PC-3 (cell line): ENCODE measurements around the gene DLX2. TPM values are rescaled to one million over a fixed set of nuclear protein-coding genes. Genes with fewer than 3 reads are reported as not detected.

ENCODE experiments used
- ATAC-seq: fragments of 200-7000 bp; cut with Tn5 transposase; 2 replicates; pipeline ENCODE4 v1.9.1; 2020; ENCODE audit warnings: mild to moderate bottlenecking, moderate library complexity
- BruUV-seq: library from RNA; stranded (reverse); fragments of 400-500 nt; replicated peaks from 2 replicates; lab custom pipeline; 2021; lab: Mats Ljungman, UMichigan
- CTCF ChIA-PET: fragments of 300-600 bp; sonication (Branson Sonifier 250); formaldehyde crosslinking; loops from one replicate; lab custom pipeline; 2022; ENCODE audit warnings: antibody characterized with exemption; lab: Charles Lee
- POLR2A ChIA-PET: fragments of 300-600 bp; sonication (Branson Sonifier 250); formaldehyde crosslinking; loops from one replicate; lab custom pipeline; 2022; ENCODE audit warnings: antibody characterized with exemption; ENCODE audit not compliant: unreplicated experiment; lab: Charles Lee
- DNase-seq: peaks from one replicate; pipeline ENCODE4 v3.0.0-alpha.2; 2015
- H2AFZ ChIP-seq: fragments of 300-600 bp; sonication (generic); 2 replicates; pipeline ENCODE4 v1.6.0; 2016; ENCODE audit warnings: antibody characterized with exemption, low read length
- H3F3A ChIP-seq: fragments of 300-600 bp; sonication (generic); one replicate; pipeline ENCODE4 v1.6.0; 2017; ENCODE audit warnings: antibody characterized with exemption, low read length, control low read depth, mild to moderate bottlenecking; ENCODE audit not compliant: unreplicated experiment
- H3K27ac ChIP-seq: fragments of 300-600 bp; sonication (generic); 2 replicates; pipeline ENCODE4 v1.5.1; 2016; ENCODE audit warnings: mild to moderate bottlenecking, low read length
- H3K27me3 ChIP-seq: fragments of 300-600 bp; sonication (generic); 2 replicates; pipeline ENCODE4 v1.6.1; 2016; ENCODE audit warnings: low read length, mixed read lengths
- H3K36me3 ChIP-seq: fragments of 300-600 bp; sonication (generic); 2 replicates; pipeline ENCODE4 v1.6.1; 2016; ENCODE audit warnings: low read depth, mixed run types, low read length, mixed read lengths
- H3K4me1 ChIP-seq: fragments of 300-600 bp; sonication (generic); 2 replicates; pipeline ENCODE4 v1.5.1; 2016; ENCODE audit warnings: low read length; ENCODE audit not compliant: insufficient read depth
- H3K4me2 ChIP-seq: fragments of 300-600 bp; sonication (generic); 2 replicates; pipeline ENCODE4 v1.6.0; 2016; ENCODE audit warnings: low read length
- H3K4me3 ChIP-seq: fragments of 300-600 bp; sonication (generic); 2 replicates; pipeline ENCODE4 v1.5.1; 2016; ENCODE audit warnings: mild to moderate bottlenecking, low read length, mixed read lengths
- H3K79me2 ChIP-seq: fragments of 300-600 bp; sonication (generic); 2 replicates; pipeline ENCODE4 v1.6.1; 2017; ENCODE audit warnings: low read length, mixed read lengths
- H3K9ac ChIP-seq: fragments of 300-600 bp; sonication (generic); 2 replicates; pipeline ENCODE4 v1.6.0; 2016; ENCODE audit warnings: mild to moderate bottlenecking, low read length
- H3K9me2 ChIP-seq: fragments of 300-600 bp; sonication (generic); replicated peaks from 2 replicates; pipeline ENCODE4 v1.6.1; 2016; ENCODE audit warnings: mixed run types, low read length, mixed read lengths
- H3K9me3 ChIP-seq: fragments of 300-600 bp; sonication (generic); 2 replicates; pipeline ENCODE4 v1.6.1; 2016; ENCODE audit warnings: low read length, mixed read lengths
- H4K20me1 ChIP-seq: fragments of 300-600 bp; sonication (generic); 2 replicates; pipeline ENCODE4 v1.6.1; 2016; ENCODE audit warnings: low read length, mixed read lengths
- EZH2 ChIP-seq: fragments of 300-600 bp; sonication (generic); IDR thresholded peaks from one replicate; pipeline ENCODE4 v1.6.1; 2017; ENCODE audit warnings: antibody characterized with exemption, mild to moderate bottlenecking, low read length; ENCODE audit not compliant: unreplicated experiment
- EZH2phosphoT487 ChIP-seq: fragments of 300-600 bp; sonication (generic); IDR thresholded peaks from 2 replicates; pipeline ENCODE4 v1.6.1; 2018; ENCODE audit warnings: mild to moderate bottlenecking, antibody characterized with exemption, low read length, borderline replicate concordance
- intact Hi-C: fragments of 100-400 bp; cut with micrococcal nuclease; formaldehyde crosslinking; loops from 2 replicates; pipeline ENCODE4 v1.9.0; 2023
- total RNA-seq: library from RNA; depleted of rRNA; stranded (reverse); fragments of >200 nt; gene quantifications from 2 replicates; pipeline ENCODE4 v1.2.3, GENCODE V29; 2014
- TF ChIP-seq, protein P1 (sequence below): fragments of 300-600 bp; sonication (generic); conservative IDR thresholded peaks from 2 replicates; pipeline ENCODE4 v1.5.1; 2017; ENCODE audit warnings: antibody characterized with exemption, low read depth, mild to moderate bottlenecking, low read length

Gene DLX2
- total RNA-seq, 1 experiment from 2014 or later: 1.4 TPM

DNA sequence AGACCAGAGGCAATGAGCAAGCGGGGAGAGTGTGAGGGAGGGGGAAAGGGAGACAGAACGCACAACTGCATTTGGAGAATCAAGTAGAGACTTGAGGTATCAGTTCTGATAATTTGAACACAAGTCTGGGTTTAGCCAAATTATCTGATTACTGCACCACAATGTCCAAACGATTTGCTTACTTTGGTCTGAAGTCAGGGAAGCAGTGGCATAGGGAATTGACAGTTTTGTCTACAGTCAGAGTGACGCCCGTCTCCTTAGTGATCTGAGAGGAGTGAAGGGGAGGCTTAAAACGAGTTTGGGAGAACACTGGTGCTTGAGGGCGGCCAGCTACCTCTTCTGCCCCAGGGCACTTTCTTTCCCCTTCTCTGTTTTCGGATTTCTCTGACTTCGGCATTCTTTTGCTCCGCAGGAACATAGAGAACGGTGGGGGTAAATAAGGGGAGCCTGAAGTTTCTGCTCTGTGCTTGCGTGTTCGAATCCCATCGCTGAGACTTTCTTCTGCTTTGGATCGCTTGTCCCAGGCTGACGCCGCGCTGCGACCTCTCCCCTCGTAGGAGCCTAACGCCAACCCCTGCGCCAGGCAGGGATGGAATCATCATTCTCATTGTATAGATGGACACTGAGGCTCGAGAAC lies 2.9 kb upstream of the DLX2 start:
- H3K27ac ChIP-seq: no peak overlapping the region
- no peak overlapping the region for H3K4me3 ChIP-seq
- H3K4me1 ChIP-seq: 0 out of 2 replicates have a peak, but pooled peaks cover 10% of the 10 kb centered on the region
- no peak overlapping the region for H3K9ac ChIP-seq
- ATAC-seq (no peak), DNase-seq (no peak)
- H3K79me2 ChIP-seq: no peaks in the 10 kb centered on the region
- BruUV-seq: no TSS peak
- no peaks in the 10 kb centered on the region for H3K36me3 ChIP-seq
- H3F3A ChIP-seq: no peaks in the 10 kb centered on the region
- CTCF ChIA-PET: no interaction called here
- H3K9me2 ChIP-seq: no peaks in the 10 kb centered on the region
- H4K20me1 ChIP-seq: no peaks in the 10 kb centered on the region
- H2AFZ ChIP-seq: no peak overlapping the region
- no peaks in the 10 kb centered on the region for H3K27me3 ChIP-seq
- no peaks in the 10 kb centered on the region for H3K9me3 ChIP-seq
- POLR2A ChIA-PET: interaction anchor here (0.7 kb wide), 1 partner anchor 23 kb away, joined by 4 read pairs; no protein-coding TSS in a partner anchor
- H3K4me2 ChIP-seq: 0 out of 2 replicates have a peak overlapping the region, but pooled peaks have one; percentile 94
- intact Hi-C loops: no loop called here
- TF ChIP-seq, protein P1, sequence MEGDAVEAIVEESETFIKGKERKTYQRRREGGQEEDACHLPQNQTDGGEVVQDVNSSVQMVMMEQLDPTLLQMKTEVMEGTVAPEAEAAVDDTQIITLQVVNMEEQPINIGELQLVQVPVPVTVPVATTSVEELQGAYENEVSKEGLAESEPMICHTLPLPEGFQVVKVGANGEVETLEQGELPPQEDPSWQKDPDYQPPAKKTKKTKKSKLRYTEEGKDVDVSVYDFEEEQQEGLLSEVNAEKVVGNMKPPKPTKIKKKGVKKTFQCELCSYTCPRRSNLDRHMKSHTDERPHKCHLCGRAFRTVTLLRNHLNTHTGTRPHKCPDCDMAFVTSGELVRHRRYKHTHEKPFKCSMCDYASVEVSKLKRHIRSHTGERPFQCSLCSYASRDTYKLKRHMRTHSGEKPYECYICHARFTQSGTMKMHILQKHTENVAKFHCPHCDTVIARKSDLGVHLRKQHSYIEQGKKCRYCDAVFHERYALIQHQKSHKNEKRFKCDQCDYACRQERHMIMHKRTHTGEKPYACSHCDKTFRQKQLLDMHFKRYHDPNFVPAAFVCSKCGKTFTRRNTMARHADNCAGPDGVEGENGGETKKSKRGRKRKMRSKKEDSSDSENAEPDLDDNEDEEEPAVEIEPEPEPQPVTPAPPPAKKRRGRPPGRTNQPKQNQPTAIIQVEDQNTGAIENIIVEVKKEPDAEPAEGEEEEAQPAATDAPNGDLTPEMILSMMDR: no peak
- TF ChIP-seq EZH2phosphoT487 (no peak), EZH2 (no peak)

DNA sequence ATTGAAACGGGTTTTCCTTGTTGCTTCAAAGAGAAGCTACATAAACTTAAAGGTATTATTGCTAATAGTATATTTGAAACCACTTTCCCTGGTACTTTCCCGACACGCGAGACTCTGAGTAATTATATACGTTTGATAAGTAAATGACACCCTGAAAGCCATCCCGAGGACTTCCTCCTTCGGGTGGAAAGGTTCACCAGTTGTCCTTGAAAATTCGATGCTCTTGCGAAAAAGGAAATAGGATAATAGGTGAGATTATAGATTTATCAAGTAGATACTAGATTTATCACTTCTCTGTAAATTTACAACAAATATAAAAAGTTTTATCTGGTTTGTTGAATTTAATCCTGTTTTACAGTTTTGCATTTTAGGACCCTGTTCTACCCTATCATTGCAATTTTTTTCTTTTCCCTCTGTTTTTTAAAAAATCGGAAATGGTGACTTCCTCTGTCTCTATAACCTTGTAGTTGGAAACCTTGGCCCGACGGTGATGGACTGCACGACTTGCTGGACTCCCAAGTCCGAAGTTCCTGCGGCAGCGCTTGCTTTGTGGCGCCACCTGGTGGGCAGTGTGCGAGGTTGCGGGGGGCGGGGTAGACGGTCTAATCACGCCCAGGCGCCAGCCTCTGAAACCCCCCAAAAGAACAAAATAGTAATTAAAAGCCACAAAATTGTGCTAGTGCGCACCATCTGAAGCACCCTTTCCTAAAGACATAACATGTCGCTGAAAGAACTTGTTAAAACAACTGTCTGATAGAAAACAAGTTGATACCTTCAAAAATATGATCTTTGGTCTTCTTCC lies 972 bp upstream of the DLX2 start:
- peak; percentile 91 for DNase-seq
- peak; percentile 36 for ATAC-seq
- Histone ChIP-seq H3K36me3 (no peaks in the 10 kb centered on the region), H3K27me3 (no peaks in the 10 kb centered on the region), H3K9me3 (no peaks in the 10 kb centered on the region), H3F3A (no peaks in the 10 kb centered on the region), H3K79me2 (no peaks in the 10 kb centered on the region), H3K4me2 (peak overlapping the region; percentile 99), H3K27ac (no peak overlapping the region), H4K20me1 (no peaks in the 10 kb centered on the region), H3K9ac (peak overlapping the region; percentile 15; the same call in 1 of the 2 replicates), H3K4me3 (peak overlapping the region; percentile 78), H3K9me2 (no peaks in the 10 kb centered on the region), H2AFZ (peak overlapping the region; percentile 97), H3K4me1 (peaks cover 20% of the 10 kb centered on the region)
- intact Hi-C loops: loop anchor here (1.0 to 5.0 kb wide), 6 partner anchors 147 to 531 kb away; partner anchors contain the start of gene HAT1
- TF ChIP-seq, protein P1: peak; percentile 97
- TF ChIP-seq EZH2phosphoT487: no peak
- ChIA-PET CTCF (interaction anchor here (0.7 kb wide), 1 partner anchor 69 kb away, joined by 3 read pairs; no protein-coding TSS in a partner anchor), POLR2A (no interaction called here)
- no TSS peak for BruUV-seq
